GM12801 (cell line): ENCODE results near the gene IMPDH1.

Source experiments
- CTCF ChIP-seq: IDR thresholded peaks from one replicate; pipeline ENCODE4 v1.5.1; 2011; ENCODE audit warnings: control low read depth; ENCODE audit not compliant: insufficient read length; ENCODE audit errors: extremely low read depth

The IMPDH1 gene

GRCh38 chr7:128407233-128407589 is 2.6 kb downstream of the IMPDH1 start:
- no peak for TF ChIP-seq CTCF

- TF ChIP-seq CTCF: no peak
These were observed 3.2 kb downstream of the IMPDH1 start for GRCh38 chr7:128406314-128407232.

- no peak for TF ChIP-seq CTCF
These were observed 4.1 kb downstream of the IMPDH1 start for GRCh38 chr7:128405471-128406313.

- no peak for TF ChIP-seq CTCF
These were observed 4.8 kb downstream of the IMPDH1 start for GRCh38 chr7:128404886-128405470.

GRCh38 chr7:128404143-128404681 is 5.6 kb downstream of the IMPDH1 start:
- no peak for TF ChIP-seq CTCF

GRCh38 chr7:128403676-128404075 is 6.1 kb downstream of the IMPDH1 start:
- TF ChIP-seq CTCF: no peak

GRCh38 chr7:128402356-128402755 is 7.4 kb downstream of the IMPDH1 start:
- no peak for TF ChIP-seq CTCF
